GM21367 (cell line): Measurements from ENCODE around the gene CENPW.

Experiments used
- ATAC-seq: cut with Tn5 transposase; IDR thresholded peaks from one replicate; pipeline ENCODE4 v1.9.1; 2021; ENCODE audit not compliant: unreplicated experiment

CENPW gene

GRCh38 chr6:126339796-126340609, at the start of gene CENPW:
CENPW (plus strand) TSS chr6:126340115; CDS start chr6:126340274, 159 bp downstream.
- peak; percentile 94 for ATAC-seq

GRCh38 chr6:126293891-126294524, 45.9 kb upstream of the CENPW start:
- ATAC-seq, result no peak

GRCh38 chr6:126300126-126300525, 39.8 kb upstream of the CENPW start:
- ATAC-seq, result no peak

DNA sequence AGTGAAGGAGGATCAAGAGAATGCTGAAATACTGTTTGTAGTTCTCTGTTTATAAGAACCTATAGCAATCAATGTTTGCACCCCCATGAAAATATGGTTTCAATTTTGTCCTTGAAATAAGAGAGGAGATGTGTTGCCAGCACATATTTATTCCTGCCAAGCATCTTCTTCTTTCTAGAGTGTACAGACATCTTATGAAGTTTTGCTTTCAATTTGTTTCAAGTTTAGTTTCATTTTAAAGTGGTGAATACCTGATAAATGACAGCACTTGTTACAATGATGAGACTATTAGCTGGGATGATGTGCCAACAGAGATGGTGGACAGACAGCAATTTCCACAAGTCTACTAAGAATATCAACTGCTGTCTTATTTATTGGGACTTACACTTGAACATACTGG, 39.2 kb upstream of the CENPW start:
- peak; percentile 91 for ATAC-seq

DNA sequence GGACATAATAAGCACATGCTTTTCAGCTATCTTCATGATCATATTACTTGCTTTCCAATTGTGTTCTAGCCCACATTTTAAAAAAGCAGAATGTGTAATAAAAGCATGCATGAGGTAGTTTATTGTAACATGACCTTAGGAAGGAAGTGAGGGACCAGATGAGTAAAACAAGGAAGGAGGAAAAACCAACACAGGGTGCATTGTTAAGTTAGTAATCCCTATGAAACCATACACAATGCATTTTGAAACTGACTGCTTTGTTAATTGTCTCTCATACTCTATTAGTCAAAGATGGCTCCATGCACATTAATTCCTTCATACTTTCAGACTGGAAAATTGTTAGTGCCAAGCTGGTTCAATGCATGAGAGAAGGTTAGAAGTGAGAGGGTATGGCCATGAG, 37.7 kb upstream of the CENPW start:
- ATAC-seq, result no peak

DNA sequence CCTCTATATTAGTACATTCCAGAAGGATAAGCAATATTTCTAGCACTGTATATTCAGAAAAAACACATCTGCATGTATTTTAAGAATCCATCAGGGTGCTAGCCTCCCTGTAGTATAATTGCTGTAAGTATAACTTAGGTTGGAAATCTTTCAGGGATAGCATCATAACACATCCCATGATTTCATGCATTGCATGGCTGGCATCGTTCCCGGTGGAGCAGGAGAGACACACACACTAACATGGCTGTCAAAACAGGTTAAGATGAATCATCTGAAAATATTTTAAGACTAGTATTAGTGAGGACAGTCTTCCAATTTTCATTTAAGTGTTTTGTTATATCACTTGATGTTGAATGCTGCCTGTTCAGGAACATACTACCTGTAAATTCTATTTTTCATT, 32.1 kb upstream of the CENPW start:
- no peak for ATAC-seq

- ATAC-seq, result no peak
Measured at GRCh38 chr6:126308362-126308761, 31.6 kb upstream of the CENPW start.

DNA sequence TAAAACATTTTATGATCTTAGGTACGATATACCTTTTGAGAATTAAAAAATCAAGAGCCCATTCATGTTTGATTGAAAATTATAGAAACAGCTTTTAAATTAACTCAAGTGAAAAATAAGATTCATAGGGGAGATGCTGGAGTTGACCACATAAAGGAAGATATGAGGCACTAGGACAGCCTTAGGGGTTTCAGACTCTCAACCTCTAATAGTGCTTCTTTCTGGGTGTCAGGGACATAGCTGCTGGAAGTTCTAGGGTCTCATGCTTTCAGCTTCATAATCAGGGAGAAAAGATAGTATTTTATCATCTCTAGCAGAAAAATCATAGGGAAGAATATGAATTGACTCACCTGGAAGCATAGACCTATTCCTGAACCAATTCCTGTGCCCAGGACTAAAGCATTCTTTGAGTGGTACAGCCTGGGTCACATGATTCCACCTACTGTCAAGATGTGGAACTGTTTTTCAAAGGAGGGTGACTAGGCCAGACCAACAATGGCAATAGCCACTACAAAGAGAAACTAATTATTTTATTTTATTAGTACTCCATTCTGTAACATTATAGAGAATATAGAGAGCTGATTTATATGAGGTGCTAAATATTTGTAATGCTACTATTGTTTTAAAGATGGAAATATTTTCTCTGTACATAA, 27.8 kb upstream of the CENPW start:
- peak; percentile 96 for ATAC-seq

DNA sequence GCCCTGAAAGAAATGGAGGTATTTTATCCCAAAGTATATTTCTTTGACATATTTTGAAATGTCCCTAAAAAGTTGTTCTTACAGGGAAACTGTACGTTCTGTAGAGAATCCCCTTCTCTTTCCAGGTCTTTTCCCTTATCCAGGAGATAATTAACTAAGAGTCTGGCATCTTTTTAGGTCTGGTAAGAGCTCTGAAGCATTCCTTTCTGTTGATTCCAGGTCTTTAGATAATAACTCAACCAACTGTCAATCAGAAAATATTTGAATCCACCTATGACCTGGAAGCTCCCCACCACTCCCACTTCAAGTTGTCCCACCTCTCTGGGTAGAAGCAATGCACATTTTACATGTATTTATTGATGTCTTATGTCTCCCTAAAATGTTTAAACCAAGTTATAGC, 26.0 kb upstream of the CENPW start:
- no peak for ATAC-seq

GRCh38 chr6:126318797-126319196, 21.1 kb upstream of the CENPW start:
- ATAC-seq, result no peak

DNA sequence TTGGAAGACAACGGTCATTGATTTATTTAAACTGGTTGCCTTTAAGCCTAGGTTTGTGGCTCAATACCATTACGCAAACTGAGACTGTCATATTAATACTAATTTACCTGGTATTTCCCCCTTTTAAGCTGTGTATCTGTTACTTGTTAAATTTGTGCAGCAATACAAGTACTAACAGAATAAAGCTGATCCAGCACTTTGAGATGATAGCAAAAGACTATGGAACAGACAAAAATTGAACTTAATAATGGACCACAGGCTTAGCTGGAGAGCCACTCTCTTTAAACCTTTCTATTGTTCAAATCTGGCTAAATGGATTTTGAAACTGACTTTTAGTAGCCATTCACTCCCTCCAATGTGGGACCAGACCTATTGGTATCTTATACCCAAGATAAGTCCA, 6.2 kb upstream of the CENPW start:
- ATAC-seq, result no peak

DNA sequence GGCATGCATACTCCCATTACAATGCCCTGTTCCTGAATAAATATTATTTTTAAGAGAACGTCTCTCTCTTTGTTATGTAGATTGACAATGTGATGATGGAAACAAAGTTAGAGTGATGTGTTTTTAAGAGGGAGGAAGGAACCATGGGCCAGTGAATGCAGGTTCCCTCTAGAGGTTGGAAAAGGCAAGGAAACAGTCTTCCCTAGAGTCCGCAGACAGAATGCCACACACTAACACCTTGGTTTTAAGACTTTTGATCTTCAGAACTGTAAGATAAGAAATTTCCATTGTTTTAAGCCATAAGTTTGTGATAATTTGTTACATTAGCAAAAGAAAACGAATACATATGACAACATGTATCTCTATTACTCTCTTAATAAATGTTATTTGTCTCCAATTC, 4.7 kb upstream of the CENPW start:
- no peak for ATAC-seq

GRCh38 chr6:126337323-126337722, 2.6 kb upstream of the CENPW start:
- no peak for ATAC-seq

DNA sequence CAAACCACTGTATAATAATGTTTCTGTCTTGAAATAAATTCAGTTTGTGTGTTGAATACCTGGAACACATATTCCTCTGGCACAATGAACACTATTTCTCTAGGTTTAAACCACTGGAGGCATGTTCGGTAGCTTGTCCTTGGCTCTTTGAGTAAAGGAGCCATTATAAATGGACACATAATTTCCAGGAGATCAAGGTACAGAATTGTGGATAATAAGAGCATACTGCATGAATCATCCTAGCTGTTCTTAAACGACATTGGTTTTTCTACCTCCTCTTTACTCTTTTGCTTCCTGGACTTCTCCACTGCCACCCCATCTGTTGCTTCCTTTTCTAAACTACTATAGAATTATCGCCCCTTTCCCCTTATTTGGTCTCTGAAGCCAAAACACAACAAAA, 1.2 kb downstream of the CENPW start:
- ATAC-seq, result no peak

DNA sequence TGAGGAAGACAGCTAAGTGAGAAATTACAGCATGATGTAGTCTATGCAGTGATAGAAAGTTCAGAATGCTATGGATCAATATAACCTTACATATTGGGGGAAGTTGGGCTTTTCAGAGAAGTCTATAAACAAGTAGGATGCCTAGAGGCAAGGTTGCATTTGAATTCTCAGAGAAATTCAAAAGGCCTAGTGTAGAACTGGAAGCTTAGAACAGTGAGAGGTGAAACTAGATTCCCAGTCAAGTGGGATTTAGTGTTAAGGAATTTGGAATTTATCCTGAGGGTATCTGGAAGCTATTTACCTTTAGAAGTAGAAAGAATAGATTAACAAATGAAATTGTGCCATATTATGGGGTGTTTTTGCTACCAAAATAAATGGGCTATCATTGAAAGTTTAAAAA, 4.3 kb downstream of the CENPW start:
- ATAC-seq, result no peak

DNA sequence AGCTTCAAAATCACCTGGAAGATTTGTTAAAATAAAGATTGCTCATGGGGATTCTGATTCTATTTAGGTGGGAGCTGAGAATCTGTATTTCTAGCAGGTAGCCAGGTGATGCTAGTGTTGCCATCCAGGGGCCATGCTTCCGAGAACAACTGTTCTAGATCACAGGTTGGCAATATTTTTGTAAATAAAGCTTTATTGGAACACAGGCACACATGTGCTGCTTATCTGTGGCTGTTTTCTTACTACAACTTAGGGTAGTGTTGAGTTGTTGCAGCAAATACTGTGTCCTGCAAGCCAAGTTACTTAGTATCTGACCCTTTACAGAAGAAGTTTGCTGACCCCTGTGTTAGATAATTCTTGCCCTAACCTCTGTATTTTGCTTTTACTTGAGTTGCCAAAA, 12.0 kb downstream of the CENPW start:
- ATAC-seq, result no peak

- ATAC-seq, result no peak
Measured at GRCh38 chr6:126352514-126352913, 12.6 kb downstream of the CENPW start.

DNA sequence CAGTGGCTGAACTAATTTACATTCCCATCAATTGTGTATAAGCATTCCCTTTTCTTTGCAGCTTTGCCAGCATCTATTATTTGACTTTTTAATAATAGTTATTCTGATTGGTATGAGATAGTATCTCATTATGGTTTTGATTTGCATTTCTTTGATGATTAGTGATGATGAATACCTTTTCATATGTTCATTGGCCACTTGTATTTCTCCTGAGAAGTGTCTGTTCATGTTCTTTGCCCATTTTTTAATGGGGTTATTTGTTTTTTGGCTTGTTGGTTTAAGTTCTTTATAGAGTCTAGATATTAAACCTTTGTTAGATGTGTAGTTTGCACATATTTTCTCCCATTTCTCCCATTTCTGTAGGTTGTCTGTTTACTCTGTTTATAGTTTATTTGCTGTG, 16.6 kb downstream of the CENPW start:
- ATAC-seq, result no peak

DNA sequence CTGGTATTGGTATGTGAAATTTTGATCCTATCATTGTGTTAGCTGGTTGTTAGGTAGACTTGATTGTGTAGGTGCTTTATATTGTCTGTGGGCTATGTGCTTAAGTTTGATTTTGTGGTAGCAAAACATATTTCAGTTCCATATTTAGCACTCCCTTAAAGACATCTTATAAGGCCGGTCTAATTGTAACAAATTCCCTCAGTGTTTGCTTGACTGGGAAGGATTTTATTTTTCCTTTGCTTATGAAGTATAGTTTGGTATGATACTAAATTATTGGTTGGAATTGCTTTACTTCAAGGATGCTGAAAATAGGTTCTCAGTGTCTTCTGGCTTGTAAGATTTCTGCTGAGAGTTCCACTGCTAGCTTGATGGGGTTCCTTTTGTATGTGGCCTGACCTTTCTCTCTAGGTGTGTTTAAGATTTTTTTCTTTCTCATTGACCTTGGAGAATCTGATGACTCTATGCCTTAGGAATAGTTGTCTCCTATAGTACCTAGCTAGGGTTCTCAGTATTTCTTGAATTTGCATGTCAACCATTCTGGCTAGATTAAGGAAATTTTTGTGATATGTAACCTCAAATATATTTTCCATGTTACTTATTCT, 20.1 kb downstream of the CENPW start:
- no peak for ATAC-seq

DNA sequence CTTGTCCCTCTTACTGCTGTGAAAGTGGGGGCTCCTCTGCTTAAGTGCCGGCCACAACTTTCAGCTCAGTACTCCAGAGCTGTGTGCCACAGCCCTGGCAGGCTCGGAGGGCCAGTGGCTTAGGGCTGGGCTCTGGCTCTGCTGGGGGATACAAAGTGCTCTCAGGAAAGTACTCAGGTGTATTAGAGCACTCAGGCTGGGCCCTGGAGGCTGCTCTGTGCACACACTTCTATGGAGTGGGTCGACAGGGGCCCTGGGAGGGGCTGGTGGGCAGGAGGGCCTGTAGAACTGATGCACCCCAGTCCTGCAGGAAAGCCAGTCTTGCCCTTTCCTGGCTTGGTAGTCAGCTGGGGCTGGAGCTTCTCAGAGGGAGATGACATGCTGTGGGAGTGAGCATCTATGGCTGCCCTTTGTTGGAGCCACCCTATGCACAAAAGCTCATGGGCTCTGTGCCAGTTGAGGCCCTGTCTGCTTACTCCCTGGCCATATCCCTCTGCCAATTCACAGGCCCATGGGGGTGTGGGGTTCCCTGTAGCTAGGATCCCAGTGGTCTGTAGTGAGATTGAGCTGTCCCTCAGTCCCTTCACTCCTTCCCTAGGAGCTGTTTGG, 22.0 kb downstream of the CENPW start:
- ATAC-seq, result no peak

- no peak for ATAC-seq
Measured at GRCh38 chr6:126367849-126368248, 27.9 kb downstream of the CENPW start.
